ENCODE measurements around the gene EPB41L4B. TPM values are rescaled to one million over a fixed set of nuclear protein-coding genes. Genes with fewer than 3 reads are reported as not detected.

EPB41L4B gene
- total RNA-seq, 2 donors from 2014 or later = 41.9 to 122 TPM

GRCh38 chr9:109281518-109281917, 39.3 kb downstream of the EPB41L4B start:
- H3K27me3 ChIP-seq = no peaks in the 10 kb centered on the region
- TF ChIP-seq, protein P1, sequence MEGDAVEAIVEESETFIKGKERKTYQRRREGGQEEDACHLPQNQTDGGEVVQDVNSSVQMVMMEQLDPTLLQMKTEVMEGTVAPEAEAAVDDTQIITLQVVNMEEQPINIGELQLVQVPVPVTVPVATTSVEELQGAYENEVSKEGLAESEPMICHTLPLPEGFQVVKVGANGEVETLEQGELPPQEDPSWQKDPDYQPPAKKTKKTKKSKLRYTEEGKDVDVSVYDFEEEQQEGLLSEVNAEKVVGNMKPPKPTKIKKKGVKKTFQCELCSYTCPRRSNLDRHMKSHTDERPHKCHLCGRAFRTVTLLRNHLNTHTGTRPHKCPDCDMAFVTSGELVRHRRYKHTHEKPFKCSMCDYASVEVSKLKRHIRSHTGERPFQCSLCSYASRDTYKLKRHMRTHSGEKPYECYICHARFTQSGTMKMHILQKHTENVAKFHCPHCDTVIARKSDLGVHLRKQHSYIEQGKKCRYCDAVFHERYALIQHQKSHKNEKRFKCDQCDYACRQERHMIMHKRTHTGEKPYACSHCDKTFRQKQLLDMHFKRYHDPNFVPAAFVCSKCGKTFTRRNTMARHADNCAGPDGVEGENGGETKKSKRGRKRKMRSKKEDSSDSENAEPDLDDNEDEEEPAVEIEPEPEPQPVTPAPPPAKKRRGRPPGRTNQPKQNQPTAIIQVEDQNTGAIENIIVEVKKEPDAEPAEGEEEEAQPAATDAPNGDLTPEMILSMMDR (IDR thresholded peaks at IDR 0.05) = no peak
- TF ChIP-seq POLR2A (IDR thresholded peaks at IDR 0.05) = no peak
- H3K4me3 ChIP-seq = no peak overlapping the region
- no peaks in the 10 kb centered on the region for H3K36me3 ChIP-seq (replicated peaks in 1 of 2; ENCODE audit: insufficient read depth in 1 of 2, low read depth in 2 of 2)
- ATAC-seq (no peak), DNase-seq (no peak)
- peaks cover 71% of the 10 kb centered on the region for H3K4me1 ChIP-seq
- H3K9me3 ChIP-seq = no peaks in the 10 kb centered on the region
- 95 to 97% methylated on average over 8 of the region's 8 CpGs for WGBS, 2 donors
- no peak overlapping the region for H3K27ac ChIP-seq
- intact Hi-C loops (cut with DNase I) = no loop called here

- DNase-seq (peak; percentile 47 to 69 (median 50)), ATAC-seq (peak; percentile 39)
- Histone ChIP-seq H3K9me3 (no peaks in the 10 kb centered on the region), H3K27me3 (no peaks in the 10 kb centered on the region), H3K36me3 (replicated peaks in 1 of 2; ENCODE audit: insufficient read depth in 1 of 2, low read depth in 2 of 2) (no peaks in the 10 kb centered on the region), H3K4me1 (peaks cover 81% of the 10 kb centered on the region), H3K4me3 (no peak overlapping the region), H3K27ac (peak overlapping the region in 3 of 4 donors; percentile 38 to 76 (median 73))
- TF ChIP-seq, protein P1 (IDR thresholded peaks at IDR 0.05) = no peak
- TF ChIP-seq POLR2A (IDR thresholded peaks at IDR 0.05) = no peak
- intact Hi-C loops (cut with DNase I) = no loop called here
- 43 to 69% methylated on average over 2 of the region's 2 CpGs for WGBS, 2 donors
These were observed 42.0 kb downstream of the EPB41L4B start for GRCh38 chr9:109278848-109279247.

DNA sequence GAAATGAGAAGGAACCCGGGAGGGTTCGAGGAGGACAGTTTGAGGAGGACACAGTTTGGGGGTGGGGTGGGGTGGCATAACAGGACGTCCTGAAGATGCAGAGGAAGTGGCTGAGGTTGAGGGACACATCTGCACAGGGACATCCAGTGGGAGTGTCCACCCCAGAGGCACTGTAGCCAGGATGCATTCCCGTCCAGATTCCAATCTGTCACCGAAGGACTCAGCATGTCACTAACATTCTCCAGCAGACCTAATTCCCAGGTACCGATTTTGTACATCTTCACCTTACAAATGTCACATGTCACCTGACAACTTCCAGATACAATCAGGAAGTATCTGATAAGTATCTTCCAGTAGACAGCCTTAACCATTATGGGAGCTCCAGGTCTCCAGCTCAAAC, 42.6 kb downstream of the EPB41L4B start:
- Histone ChIP-seq H3K27ac (peak overlapping the region in 3 of 4 donors; percentile 38 to 76 (median 73)), H3K4me1 (peaks cover 82% of the 10 kb centered on the region), H3K27me3 (no peaks in the 10 kb centered on the region), H3K36me3 (replicated peaks in 1 of 2; ENCODE audit: insufficient read depth in 1 of 2, low read depth in 2 of 2) (no peaks in the 10 kb centered on the region), H3K9me3 (no peaks in the 10 kb centered on the region), H3K4me3 (no peak overlapping the region)
- intact Hi-C loops (cut with DNase I) = no loop called here
- ATAC-seq = no peak
- WGBS, 2 donors = 81 to 87% methylated on average over 6 of the region's 6 CpGs
- no peak for DNase-seq
- TF ChIP-seq POLR2A (IDR thresholded peaks at IDR 0.05) = no peak
- TF ChIP-seq, protein P1 (IDR thresholded peaks at IDR 0.05) = no peak

DNA sequence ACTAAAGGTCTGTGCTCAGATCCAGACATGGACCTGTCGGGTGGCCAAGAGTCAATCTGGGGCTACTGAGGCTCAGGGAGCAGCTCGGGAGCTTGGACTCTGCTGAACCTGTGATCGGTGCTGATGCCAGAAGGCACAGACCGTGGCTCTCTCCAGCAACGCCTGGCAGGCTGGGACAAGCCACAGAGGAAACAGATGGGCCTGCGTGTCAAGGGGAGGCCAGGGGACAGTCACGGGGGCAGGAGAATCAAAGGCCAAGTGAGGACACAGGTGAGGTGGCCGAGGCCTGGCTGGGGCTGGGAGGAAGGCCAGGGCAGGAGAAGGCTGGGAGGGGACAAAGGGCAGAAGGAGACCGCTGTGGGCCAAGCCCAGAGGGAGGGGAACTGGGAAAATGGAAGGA, 43.4 kb downstream of the EPB41L4B start:
- H3K27me3 ChIP-seq = no peaks in the 10 kb centered on the region

More for the DNA sequence above, 43.4 kb downstream of the EPB41L4B start:
- no peaks in the 10 kb centered on the region for H3K36me3 ChIP-seq (replicated peaks in 1 of 2; ENCODE audit: insufficient read depth in 1 of 2, low read depth in 2 of 2)
- H3K9me3 ChIP-seq = no peaks in the 10 kb centered on the region
- H3K27ac ChIP-seq = peak overlapping the region; percentile 45 to 82 (median 74)
- no peak for TF ChIP-seq POLR2A (IDR thresholded peaks at IDR 0.05)
- TF ChIP-seq, protein P1 (IDR thresholded peaks at IDR 0.05) = no peak
- H3K4me1 ChIP-seq = peaks cover 82% of the 10 kb centered on the region
- 27 to 31% methylated on average over 9 of the region's 9 CpGs for WGBS, 2 donors
- DNase-seq = peak; percentile 55 to 74 (median 68)
- ATAC-seq = peak; percentile 54
- intact Hi-C loops (cut with DNase I) = no loop called here
- H3K4me3 ChIP-seq = no peak overlapping the region

Data from body of pancreas (tissue), 4 donors.